Mucosa of stomach (tissue), 1 donor: Measurements from ENCODE around the gene ANKRD50.

Experiments used
- H3K27me3 ChIP-seq: one replicate; pipeline ENCODE4 v1.7.0; 2013; ENCODE audit warnings: mild to moderate bottlenecking, low read length; ENCODE audit not compliant: control insufficient read depth, insufficient read depth
- H3K36me3 ChIP-seq: one replicate; pipeline ENCODE4 v1.7.0; 2013; ENCODE audit warnings: low read length; ENCODE audit not compliant: control insufficient read depth, insufficient read depth
- H3K4me1 ChIP-seq: one replicate; pipeline ENCODE4 v1.7.0; 2013; ENCODE audit warnings: mild to moderate bottlenecking, low read length; ENCODE audit not compliant: control insufficient read depth, insufficient read depth
- H3K4me3 ChIP-seq: one replicate; pipeline ENCODE4 v1.7.0; 2013; ENCODE audit warnings: low read length
- H3K9ac ChIP-seq: one replicate; pipeline ENCODE4 v1.7.0; 2013; ENCODE audit warnings: mild to moderate bottlenecking, low read length, moderate library complexity
- H3K9me3 ChIP-seq: one replicate; pipeline ENCODE4 v1.7.0; 2013; ENCODE audit warnings: mild to moderate bottlenecking, low read length, moderate library complexity; ENCODE audit not compliant: control insufficient read depth
- donor health status: Pancreatic carcinoma.

The ANKRD50 gene

DNA sequence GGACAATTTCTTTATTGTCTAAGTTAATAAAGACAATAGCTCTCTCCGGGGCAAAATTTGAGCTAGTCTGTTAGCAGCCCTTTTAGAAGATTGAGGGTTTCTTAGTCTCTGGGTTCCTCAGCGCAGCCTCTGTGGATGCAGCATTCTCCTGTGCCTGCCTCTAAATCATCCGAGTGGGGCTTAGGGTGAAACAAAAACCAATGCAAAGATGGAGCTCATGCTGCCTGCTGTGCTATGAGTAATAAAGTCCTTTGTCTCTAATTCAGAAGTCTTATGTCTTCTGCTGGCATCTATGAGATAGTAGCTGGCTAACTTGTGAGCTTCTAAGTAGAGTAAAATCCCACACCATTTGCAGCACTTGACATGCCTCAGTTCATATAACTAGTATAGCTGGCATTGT lies 67.9 kb downstream of the ANKRD50 start:
- H3K9ac ChIP-seq, result no peak overlapping the region
- H3K4me1 ChIP-seq, result no peaks in the 10 kb centered on the region
- no peak overlapping the region for H3K4me3 ChIP-seq
- no peaks in the 10 kb centered on the region for H3K27me3 ChIP-seq
- H3K36me3 ChIP-seq, result no peaks in the 10 kb centered on the region
- H3K9me3 ChIP-seq, result no peaks in the 10 kb centered on the region

DNA sequence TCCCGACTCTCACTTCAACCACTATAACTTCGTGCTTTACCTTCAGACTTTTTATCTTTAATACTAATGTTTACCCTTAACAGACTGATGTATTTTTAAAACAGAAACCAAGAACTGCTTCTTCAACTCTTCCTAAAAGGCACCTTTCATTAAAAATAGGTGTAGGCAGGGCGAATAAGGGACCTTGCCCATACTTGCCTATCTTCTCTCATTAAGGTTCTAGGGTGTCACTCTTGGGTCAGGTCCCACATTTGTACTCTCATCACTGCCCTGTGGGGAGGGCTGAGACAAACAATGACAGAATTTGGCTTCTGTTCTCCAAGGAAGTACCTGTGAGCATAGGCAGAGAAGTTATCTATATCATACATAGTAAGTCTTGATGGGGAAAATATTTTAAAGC lies 69.7 kb downstream of the ANKRD50 start:
- Histone ChIP-seq H3K36me3 (no peaks in the 10 kb centered on the region), H3K4me1 (no peaks in the 10 kb centered on the region), H3K9me3 (no peaks in the 10 kb centered on the region), H3K9ac (no peak overlapping the region), H3K27me3 (no peaks in the 10 kb centered on the region), H3K4me3 (no peak overlapping the region)

DNA sequence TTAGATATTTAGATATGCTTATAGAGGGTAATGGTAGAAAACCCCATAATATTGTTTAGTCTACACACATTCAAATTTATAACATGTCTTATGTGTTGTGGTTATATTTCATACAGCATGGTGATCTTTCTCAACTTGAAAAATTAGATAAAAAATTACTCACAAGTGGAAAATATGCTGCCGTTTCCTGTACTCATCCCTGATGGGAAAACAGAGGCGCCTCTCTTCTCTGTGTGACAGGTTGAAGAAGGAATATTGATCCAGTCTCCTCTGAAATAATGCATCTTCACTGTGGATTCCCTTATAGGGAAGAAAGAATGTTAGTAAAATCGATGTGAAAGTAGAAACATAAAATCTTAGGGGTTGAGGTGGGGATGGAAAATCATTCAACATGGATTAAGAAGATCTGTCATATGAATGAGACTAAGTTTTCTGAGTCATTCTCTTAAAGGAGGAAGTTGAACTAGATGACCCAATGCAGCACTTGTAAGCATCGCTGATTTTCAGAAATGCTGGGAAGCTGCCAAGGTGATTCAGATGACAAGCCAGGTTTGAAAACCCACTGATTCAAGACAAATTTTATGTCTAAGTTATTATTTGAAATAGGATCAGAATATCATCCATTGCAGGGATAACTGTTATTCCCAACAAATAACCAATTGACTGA lies 70.7 kb downstream of the ANKRD50 start:
- H3K36me3 ChIP-seq, result no peaks in the 10 kb centered on the region
- no peaks in the 10 kb centered on the region for H3K4me1 ChIP-seq
- no peaks in the 10 kb centered on the region for H3K9me3 ChIP-seq
- no peak overlapping the region for H3K9ac ChIP-seq
- no peaks in the 10 kb centered on the region for H3K27me3 ChIP-seq
- no peak overlapping the region for H3K4me3 ChIP-seq

DNA sequence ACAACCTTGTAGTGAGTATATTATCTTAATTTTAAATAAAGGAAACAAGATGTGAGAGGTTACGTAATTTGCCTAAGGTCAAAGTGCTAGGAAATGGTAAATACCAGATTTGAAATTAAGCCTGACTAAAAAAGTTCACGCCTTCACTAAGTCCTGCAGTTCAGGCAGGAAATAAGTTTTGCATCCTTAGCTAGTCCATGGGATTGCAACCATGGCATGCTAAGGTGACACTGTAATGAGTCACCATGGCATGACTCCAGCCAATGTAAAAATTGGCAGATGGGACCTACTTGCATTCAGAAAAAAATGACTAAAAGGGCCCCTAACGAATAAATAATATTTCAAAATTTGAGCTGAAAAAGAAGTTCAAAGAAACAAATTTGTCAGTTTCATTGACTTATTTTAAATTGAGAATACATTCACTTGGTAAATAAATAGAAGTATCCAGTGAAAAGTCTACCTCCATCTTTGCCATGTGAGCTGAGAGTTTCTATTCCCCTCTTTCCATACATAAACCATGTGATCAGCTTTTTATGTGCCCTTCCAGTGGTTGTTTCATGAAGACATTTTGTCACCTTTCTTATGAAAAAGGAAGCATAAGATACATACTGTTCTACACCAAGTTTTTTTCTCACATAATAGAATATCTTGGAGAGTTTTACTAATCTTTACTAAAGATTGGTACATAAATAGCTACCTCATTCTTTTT lies 72.4 kb downstream of the ANKRD50 start:
- Histone ChIP-seq H3K9me3 (no peaks in the 10 kb centered on the region), H3K27me3 (no peaks in the 10 kb centered on the region), H3K4me1 (no peaks in the 10 kb centered on the region), H3K36me3 (no peaks in the 10 kb centered on the region), H3K4me3 (no peak overlapping the region), H3K9ac (no peak overlapping the region)

DNA sequence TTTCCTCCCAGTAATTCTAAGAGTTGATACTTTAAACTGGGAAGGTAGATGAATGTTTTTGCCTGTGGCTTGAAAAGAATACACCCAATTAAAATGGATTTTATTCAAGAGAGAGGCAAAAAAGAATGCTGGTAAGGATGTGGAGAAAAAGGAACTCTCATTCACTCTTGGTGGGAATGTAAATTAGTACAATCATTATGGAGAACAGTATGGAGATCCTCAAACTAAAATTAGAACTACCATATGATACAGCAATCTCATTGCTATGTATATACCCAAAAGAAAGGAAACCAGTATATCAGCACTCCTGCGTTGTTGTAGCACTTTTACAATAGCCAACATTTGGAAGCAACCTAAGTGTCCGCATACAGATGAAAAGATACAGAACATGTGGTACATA lies 75.2 kb downstream of the ANKRD50 start:
- Histone ChIP-seq H3K27me3 (no peaks in the 10 kb centered on the region), H3K4me3 (no peak overlapping the region), H3K9ac (no peak overlapping the region), H3K4me1 (no peaks in the 10 kb centered on the region), H3K9me3 (no peaks in the 10 kb centered on the region), H3K36me3 (no peaks in the 10 kb centered on the region)

DNA sequence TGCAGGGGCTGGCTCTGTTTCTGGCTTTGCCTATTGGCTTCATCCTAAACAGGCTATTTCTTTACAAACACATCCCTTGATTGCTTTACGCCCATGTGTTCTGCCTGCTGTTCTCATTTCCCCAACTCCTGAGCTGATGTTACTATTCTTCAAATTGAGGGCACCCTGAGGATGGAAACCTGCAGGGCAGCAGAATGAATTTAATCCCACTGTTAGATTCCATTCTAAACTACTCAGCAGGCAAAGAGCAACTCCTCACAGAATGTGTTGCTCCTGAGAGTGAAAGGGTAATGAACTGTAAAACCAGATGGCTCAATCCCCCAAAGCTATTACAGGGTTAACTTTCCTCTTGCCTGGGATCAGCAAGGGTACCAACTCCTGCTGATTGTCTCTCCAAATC lies 75.7 kb downstream of the ANKRD50 start:
- H3K36me3 ChIP-seq, result no peaks in the 10 kb centered on the region
- H3K27me3 ChIP-seq, result no peaks in the 10 kb centered on the region
- no peaks in the 10 kb centered on the region for H3K4me1 ChIP-seq
- no peak overlapping the region for H3K9ac ChIP-seq
- no peak overlapping the region for H3K4me3 ChIP-seq
- H3K9me3 ChIP-seq, result no peaks in the 10 kb centered on the region

DNA sequence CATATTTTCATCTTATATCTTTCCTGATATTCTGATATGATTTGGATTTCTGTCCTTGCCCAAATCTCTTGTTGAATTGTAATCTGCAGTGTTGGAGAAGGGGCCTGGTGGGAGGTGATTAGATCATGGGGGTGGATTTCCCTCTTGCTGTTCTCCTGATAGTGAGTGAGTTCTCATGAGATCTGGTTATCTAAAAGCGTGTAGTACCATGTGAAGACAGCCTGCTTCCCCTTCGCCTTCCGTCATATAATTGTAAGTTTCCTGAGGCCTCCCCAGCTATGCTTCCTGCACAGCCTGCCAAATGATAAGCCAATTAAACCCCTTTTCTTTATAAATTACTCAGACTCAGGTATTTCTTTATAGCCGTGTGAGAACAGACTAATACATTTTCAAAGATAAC lies 77.2 kb downstream of the ANKRD50 start:
- H3K9ac ChIP-seq, result no peak overlapping the region
- H3K4me3 ChIP-seq, result no peak overlapping the region
- no peaks in the 10 kb centered on the region for H3K9me3 ChIP-seq
- H3K36me3 ChIP-seq, result no peaks in the 10 kb centered on the region
- no peaks in the 10 kb centered on the region for H3K4me1 ChIP-seq
- H3K27me3 ChIP-seq, result no peaks in the 10 kb centered on the region

DNA sequence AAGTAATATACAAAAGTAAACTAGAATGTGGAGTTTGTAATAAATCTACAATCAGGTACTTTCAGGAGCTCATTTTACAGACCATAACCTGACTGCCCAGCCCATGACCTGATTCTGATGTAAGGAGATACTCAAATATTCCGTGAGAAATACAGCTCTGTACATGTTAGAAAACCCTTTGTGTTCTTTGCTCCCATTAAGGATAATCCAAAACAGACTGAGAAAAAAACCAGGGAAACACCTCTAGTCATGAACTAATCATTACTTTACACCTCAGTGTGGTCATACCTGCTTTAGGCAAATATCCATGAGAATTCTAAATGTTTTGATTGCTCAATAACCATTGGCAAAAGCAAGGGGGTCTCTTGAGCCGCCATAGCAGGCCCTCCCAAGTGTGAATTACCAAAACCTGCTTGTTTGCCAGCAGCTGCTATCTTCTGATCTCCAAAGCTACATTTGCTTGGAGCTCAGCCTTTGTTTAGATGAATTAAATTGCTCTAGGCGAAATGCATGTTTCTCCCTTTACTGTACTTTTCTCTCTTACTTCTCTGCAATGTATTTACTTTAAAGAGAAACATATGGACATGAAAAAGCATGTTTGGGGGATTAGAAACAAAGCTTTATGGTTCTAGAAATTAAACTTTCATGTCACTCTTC lies 79.1 kb downstream of the ANKRD50 start:
- no peaks in the 10 kb centered on the region for H3K9me3 ChIP-seq
- H3K9ac ChIP-seq, result no peak overlapping the region
- H3K27me3 ChIP-seq, result no peaks in the 10 kb centered on the region
- H3K4me3 ChIP-seq, result no peak overlapping the region
- no peaks in the 10 kb centered on the region for H3K4me1 ChIP-seq
- no peaks in the 10 kb centered on the region for H3K36me3 ChIP-seq

DNA sequence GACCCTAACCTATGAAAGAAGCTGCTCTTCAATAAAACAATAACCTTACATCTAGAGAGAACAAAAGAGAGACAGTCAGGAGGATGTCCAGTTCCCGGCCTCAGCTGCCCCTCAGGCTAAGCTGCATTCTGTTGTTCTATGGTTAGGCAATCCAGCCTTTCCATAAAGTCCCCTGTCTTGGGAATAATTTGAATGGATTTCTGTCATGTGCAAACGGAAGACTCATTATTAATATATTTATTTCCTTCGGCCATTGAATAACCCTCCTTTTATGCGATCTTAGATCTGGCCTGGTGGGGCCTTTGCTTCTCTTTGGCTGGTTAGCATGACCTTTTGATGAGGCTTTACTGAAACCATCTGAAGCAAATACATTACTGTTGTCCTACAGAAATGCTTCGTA lies 80.1 kb downstream of the ANKRD50 start:
- H3K9ac ChIP-seq, result no peak overlapping the region
- H3K4me1 ChIP-seq, result no peaks in the 10 kb centered on the region
- no peaks in the 10 kb centered on the region for H3K36me3 ChIP-seq
- no peaks in the 10 kb centered on the region for H3K27me3 ChIP-seq
- no peak overlapping the region for H3K4me3 ChIP-seq
- no peaks in the 10 kb centered on the region for H3K9me3 ChIP-seq

DNA sequence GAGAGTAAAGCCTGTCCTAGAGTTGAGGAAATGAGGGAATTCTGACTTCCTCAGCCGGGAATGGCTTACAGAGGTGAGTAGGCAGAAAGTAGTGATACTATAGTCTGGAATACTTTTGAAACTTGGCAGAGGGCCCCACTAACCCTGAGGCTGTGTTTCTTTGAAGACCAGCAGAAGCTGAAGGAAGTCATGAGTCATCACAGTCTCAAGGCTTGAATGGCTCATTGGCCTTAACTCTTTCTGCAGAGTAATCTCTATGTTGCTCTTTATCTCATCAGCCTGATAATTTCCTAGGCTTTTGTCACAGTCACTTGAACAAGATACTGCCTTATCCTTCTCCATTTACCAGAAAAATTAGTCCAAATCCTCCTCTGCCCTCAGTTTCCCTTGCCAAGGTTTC lies 80.8 kb downstream of the ANKRD50 start:
- no peaks in the 10 kb centered on the region for H3K27me3 ChIP-seq
- H3K4me1 ChIP-seq, result no peaks in the 10 kb centered on the region
- no peaks in the 10 kb centered on the region for H3K36me3 ChIP-seq
- H3K9ac ChIP-seq, result no peak overlapping the region
- H3K4me3 ChIP-seq, result no peak overlapping the region
- H3K9me3 ChIP-seq, result no peaks in the 10 kb centered on the region

DNA sequence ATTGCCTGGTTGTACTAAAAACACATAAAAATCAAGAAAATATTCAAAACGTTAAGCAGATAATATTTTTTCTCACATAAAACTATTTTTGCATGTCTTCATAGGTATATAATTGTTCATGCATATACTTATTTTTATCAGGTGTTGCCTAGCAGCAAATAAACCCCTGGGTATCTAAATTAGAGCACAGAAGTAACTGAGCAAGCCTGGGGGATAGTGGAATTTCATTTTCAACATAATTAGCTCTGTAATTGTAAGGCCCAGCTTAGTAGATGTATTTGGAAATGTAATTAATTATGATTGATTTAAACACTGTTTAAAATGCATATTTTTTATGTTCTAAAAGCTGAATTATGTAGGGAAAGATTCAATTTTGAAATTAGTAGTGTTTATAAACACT lies 82.9 kb downstream of the ANKRD50 start:
- H3K9me3 ChIP-seq, result no peaks in the 10 kb centered on the region
- H3K27me3 ChIP-seq, result no peaks in the 10 kb centered on the region
- H3K9ac ChIP-seq, result no peak overlapping the region
- H3K4me1 ChIP-seq, result no peaks in the 10 kb centered on the region
- no peaks in the 10 kb centered on the region for H3K36me3 ChIP-seq
- H3K4me3 ChIP-seq, result no peak overlapping the region
